ENCODE measurements around the gene PLPPR4.

PLPPR4 gene

GRCh38 chr1:99264201-99265021 lies at the start of gene PLPPR4:
Gene PLPPR4 (plus strand): TSS chr1:99264492. CDS start chr1:99264594, 102 bp downstream.
- Mint-ChIP-seq H3K9me3 (peaks cover 6% of the 10 kb centered on the region), H3K4me3 (no peak within 1 kb of the TSS), H3K27ac (no peak within 1 kb of the TSS), H3K36me3 (no peaks in the 10 kb centered on the region), H3K4me1 (no peaks in the 10 kb centered on the region), H3K27me3 (peaks cover 18% of the 10 kb centered on the region)
- ATAC-seq (ENCODE audit: low read depth) (no peak), DNase-seq (ENCODE audit: low spot score in 2 of 2) (no peak)

DNA sequence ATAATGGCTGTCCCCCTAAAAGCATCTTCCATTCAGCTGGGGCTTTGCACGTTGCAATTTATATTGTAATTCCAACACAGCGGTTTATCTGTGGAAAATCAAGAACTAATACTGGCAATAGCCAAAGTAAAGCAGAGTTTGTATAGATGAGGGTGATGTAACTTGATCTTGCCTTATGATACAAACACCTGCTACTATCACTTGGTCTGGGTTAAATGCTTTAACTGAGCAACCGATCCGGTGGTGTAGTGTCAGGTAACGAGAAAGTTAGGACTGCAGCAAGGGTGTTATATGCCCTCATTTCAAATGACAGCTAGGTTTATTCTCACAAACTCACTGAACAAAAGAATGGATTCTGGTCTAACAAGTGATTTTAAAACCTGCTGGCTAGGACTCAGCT lies 47.3 kb upstream of the PLPPR4 start:
- ATAC-seq (ENCODE audit: low read depth) = no peak
- Mint-ChIP-seq H3K4me1 (peaks cover 4% of the 10 kb centered on the region), H3K27ac (no peak overlapping the region), H3K27me3 (no peaks in the 10 kb centered on the region), H3K4me3 (no peak overlapping the region), H3K36me3 (peaks cover 2% of the 10 kb centered on the region), H3K9me3 (peaks cover 5% of the 10 kb centered on the region)
- DNase-seq (ENCODE audit: low spot score in 2 of 2) = no peak

GRCh38 chr1:99217599-99217998 lies 46.7 kb upstream of the PLPPR4 start:
- Mint-ChIP-seq H3K27me3 (no peaks in the 10 kb centered on the region), H3K4me3 (no peak overlapping the region), H3K27ac (no peak overlapping the region), H3K9me3 (peaks cover 5% of the 10 kb centered on the region), H3K4me1 (peaks cover 4% of the 10 kb centered on the region), H3K36me3 (peaks cover 2% of the 10 kb centered on the region)
- no peak for DNase-seq (ENCODE audit: low spot score in 2 of 2)
- no peak for ATAC-seq (ENCODE audit: low read depth)

- Mint-ChIP-seq H3K9me3 (peaks cover 5% of the 10 kb centered on the region), H3K4me3 (no peak overlapping the region), H3K4me1 (peaks cover 4% of the 10 kb centered on the region), H3K36me3 (peaks cover 2% of the 10 kb centered on the region), H3K27ac (peak overlapping the region; percentile 43), H3K27me3 (no peaks in the 10 kb centered on the region)
- DNase-seq (ENCODE audit: low spot score in 2 of 2) (no peak), ATAC-seq (ENCODE audit: low read depth) (no peak)
Observed at GRCh38 chr1:99218572-99218971, 45.7 kb upstream of the PLPPR4 start.

DNA sequence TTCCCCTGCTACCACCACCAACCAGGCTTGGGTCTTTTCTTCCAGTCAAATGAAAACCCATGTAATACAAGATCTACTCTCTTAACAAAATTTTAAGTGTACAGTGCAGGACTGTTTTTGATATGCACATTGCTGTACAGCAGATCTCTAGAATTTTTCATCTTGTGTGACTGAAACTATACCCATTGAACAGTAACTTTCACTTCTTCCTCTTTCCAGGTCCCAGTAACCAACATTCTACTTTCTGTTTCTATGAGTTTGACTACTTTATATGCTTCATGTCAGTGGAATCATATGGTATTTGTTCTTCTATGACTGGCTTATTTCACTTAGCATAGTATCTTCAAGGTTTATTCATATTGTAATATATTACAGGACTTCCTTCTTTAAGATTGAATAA lies 45.3 kb upstream of the PLPPR4 start:
- Mint-ChIP-seq H3K9me3 (peaks cover 5% of the 10 kb centered on the region), H3K27me3 (no peaks in the 10 kb centered on the region), H3K4me3 (no peak overlapping the region), H3K4me1 (peaks cover 4% of the 10 kb centered on the region), H3K36me3 (peaks cover 2% of the 10 kb centered on the region), H3K27ac (peak overlapping the region; percentile 43)
- ATAC-seq (ENCODE audit: low read depth) = peak; percentile 85
- no peak for DNase-seq (ENCODE audit: low spot score in 2 of 2)

DNA sequence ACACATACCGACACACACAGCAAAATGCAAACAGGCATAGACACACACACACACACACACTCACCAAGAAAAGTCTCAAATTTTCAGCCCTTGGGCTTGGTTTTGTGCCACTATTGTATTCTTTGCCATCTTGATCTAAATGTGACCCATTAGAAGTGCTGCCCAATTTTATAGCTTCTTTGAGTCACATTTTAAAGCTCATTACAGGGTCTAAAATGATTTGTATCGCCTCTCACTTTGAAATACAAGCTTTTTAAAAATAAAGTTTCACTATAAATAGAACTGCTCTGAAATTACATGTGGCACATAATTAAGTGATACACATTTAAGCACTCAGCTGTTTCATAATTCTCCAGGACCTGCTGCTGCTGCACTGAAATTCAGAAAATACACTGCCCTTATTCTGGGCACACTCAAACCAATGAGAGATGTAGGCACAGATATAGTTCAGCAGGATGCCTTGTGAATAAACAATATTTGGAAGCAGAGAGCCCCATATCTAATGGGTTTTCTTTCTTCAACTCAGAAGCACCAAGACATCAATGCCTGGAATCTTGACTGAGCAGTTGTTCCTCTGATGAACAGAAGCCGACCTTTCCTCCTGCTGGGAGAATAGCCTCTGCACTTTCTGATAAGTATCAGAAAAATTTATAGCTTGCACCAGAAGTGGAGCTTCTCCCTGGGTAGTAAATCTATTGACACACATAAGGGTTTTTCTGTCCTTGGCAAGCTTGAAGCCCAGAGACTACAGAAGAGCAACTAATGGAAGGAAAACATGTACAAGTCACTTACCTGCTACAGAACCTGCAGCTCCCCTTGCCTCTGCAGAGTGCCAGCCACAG lies 37.0 kb upstream of the PLPPR4 start:
- no peak for ATAC-seq (ENCODE audit: low read depth)
- H3K27me3 Mint-ChIP-seq = no peaks in the 10 kb centered on the region
- H3K27ac Mint-ChIP-seq = no peak overlapping the region
- peaks cover 3% of the 10 kb centered on the region for H3K4me1 Mint-ChIP-seq
- no peaks in the 10 kb centered on the region for H3K9me3 Mint-ChIP-seq
- H3K4me3 Mint-ChIP-seq = no peak overlapping the region
- no peak for DNase-seq (ENCODE audit: low spot score in 2 of 2)
- no peaks in the 10 kb centered on the region for H3K36me3 Mint-ChIP-seq

- no peak for ATAC-seq (ENCODE audit: low read depth)
- Mint-ChIP-seq H3K27ac (no peak overlapping the region), H3K4me1 (peaks cover 3% of the 10 kb centered on the region), H3K4me3 (no peak overlapping the region), H3K36me3 (no peaks in the 10 kb centered on the region), H3K27me3 (no peaks in the 10 kb centered on the region), H3K9me3 (no peaks in the 10 kb centered on the region)
- DNase-seq (ENCODE audit: low spot score in 2 of 2) = no peak
Observed at GRCh38 chr1:99228153-99228552, 36.1 kb upstream of the PLPPR4 start.

DNA sequence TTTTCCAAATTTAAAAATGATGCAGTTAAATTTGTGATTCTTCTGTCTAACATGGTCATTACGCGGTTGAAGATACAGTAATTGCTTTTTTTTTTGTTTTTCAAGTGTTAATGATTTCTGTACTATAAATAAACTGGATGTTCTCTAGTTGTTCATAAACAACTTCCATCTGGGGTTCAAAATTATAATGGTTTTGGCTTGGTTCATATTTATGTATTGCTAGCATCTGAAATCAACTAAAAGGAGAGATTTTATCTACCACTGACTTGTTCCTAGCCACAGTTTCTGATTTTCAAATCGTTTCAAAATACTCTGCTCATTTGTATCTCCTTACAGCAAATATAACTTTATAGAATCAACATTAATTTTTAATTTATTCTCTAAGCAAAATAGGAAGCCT lies 35.2 kb upstream of the PLPPR4 start:
- ATAC-seq (ENCODE audit: low read depth) = no peak
- no peaks in the 10 kb centered on the region for H3K36me3 Mint-ChIP-seq
- no peaks in the 10 kb centered on the region for H3K27me3 Mint-ChIP-seq
- H3K27ac Mint-ChIP-seq = no peak overlapping the region
- H3K9me3 Mint-ChIP-seq = no peaks in the 10 kb centered on the region
- H3K4me1 Mint-ChIP-seq = peaks cover 3% of the 10 kb centered on the region
- DNase-seq (ENCODE audit: low spot score in 2 of 2) = no peak
- H3K4me3 Mint-ChIP-seq = no peak overlapping the region

- ATAC-seq (ENCODE audit: low read depth) (no peak), DNase-seq (ENCODE audit: low spot score in 2 of 2) (no peak)
- Mint-ChIP-seq H3K4me1 (peaks cover 3% of the 10 kb centered on the region), H3K36me3 (no peaks in the 10 kb centered on the region), H3K27me3 (no peaks in the 10 kb centered on the region), H3K9me3 (no peaks in the 10 kb centered on the region), H3K27ac (no peak overlapping the region), H3K4me3 (no peak overlapping the region)
Observed at GRCh38 chr1:99230695-99231094, 33.6 kb upstream of the PLPPR4 start.

DNA sequence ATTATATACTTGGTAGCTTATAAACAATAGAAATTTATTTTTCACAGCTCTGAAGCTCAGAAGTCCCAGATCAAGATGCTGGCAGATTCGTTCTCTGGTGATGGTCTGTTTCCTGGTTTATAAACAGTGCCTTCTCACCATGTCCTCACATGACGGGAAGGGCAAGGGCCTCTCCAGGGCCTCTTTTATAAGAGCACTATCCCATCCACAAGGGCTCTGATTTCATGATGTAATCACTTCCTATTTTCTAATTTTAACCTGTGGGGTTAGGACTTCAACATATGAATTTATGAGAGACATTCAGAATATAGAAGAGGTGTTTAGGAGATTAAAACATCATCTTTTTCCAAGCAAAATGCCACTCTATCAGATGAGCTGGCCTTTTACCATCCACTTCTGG lies 32.1 kb upstream of the PLPPR4 start:
- Mint-ChIP-seq H3K9me3 (no peaks in the 10 kb centered on the region), H3K4me1 (peaks cover 3% of the 10 kb centered on the region), H3K4me3 (no peak overlapping the region), H3K27me3 (no peaks in the 10 kb centered on the region), H3K27ac (no peak overlapping the region), H3K36me3 (no peaks in the 10 kb centered on the region)
- ATAC-seq (ENCODE audit: low read depth) (no peak), DNase-seq (ENCODE audit: low spot score in 2 of 2) (no peak)

DNA sequence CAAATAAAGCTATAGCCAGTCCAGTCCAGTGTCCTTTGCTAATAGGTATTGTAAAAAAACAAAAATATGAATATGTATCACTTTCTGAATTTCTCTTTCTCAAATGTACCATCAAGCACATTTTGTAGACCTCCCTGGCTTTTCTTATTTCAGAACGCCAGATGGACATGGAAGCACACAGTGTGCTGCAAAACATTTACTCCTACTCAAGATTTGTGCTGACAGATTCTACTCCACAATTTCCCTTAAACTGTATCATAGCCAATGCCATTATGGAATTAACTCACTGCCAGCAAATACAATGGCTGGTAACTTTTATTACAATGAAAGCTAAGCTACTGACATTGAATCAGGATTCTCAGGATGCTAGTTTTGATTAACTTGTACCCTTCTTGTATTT lies 30.8 kb upstream of the PLPPR4 start:
- no peak overlapping the region for H3K27ac Mint-ChIP-seq
- DNase-seq (ENCODE audit: low spot score in 2 of 2) (no peak), ATAC-seq (ENCODE audit: low read depth) (no peak)
- H3K9me3 Mint-ChIP-seq = no peaks in the 10 kb centered on the region
- H3K4me3 Mint-ChIP-seq = no peak overlapping the region
- no peaks in the 10 kb centered on the region for H3K27me3 Mint-ChIP-seq
- no peaks in the 10 kb centered on the region for H3K4me1 Mint-ChIP-seq
- no peaks in the 10 kb centered on the region for H3K36me3 Mint-ChIP-seq

- no peaks in the 10 kb centered on the region for H3K9me3 Mint-ChIP-seq
- no peaks in the 10 kb centered on the region for H3K27me3 Mint-ChIP-seq
- DNase-seq (ENCODE audit: low spot score in 2 of 2) (no peak), ATAC-seq (ENCODE audit: low read depth) (no peak)
- no peak overlapping the region for H3K4me3 Mint-ChIP-seq
- H3K27ac Mint-ChIP-seq = no peak overlapping the region
- no peaks in the 10 kb centered on the region for H3K36me3 Mint-ChIP-seq
- no peaks in the 10 kb centered on the region for H3K4me1 Mint-ChIP-seq
Observed at GRCh38 chr1:99236756-99237155, 27.5 kb upstream of the PLPPR4 start.

DNA sequence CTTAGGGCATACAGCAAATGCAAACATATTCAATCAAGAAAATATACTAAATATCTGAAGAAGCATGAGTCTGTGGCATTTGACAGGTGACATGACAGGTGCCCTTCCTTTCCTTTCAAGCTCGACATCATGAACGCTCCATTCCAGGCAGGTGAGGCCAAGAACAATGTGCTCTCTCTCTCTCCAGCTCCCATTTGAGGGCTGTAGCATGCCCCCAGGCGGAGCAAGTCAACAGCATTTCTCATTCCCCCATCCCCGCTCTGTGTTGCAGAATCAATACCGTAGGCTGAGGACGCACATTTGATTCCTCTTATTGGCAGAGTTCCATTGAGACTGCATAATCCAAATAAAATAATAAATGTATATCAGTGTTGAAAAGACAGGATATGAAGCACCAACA lies 24.6 kb upstream of the PLPPR4 start:
- Mint-ChIP-seq H3K4me3 (no peak overlapping the region), H3K27me3 (no peaks in the 10 kb centered on the region), H3K27ac (no peak overlapping the region), H3K4me1 (no peaks in the 10 kb centered on the region), H3K9me3 (peaks cover 2% of the 10 kb centered on the region), H3K36me3 (no peaks in the 10 kb centered on the region)
- DNase-seq (ENCODE audit: low spot score in 2 of 2) (no peak), ATAC-seq (ENCODE audit: low read depth) (no peak)

DNA sequence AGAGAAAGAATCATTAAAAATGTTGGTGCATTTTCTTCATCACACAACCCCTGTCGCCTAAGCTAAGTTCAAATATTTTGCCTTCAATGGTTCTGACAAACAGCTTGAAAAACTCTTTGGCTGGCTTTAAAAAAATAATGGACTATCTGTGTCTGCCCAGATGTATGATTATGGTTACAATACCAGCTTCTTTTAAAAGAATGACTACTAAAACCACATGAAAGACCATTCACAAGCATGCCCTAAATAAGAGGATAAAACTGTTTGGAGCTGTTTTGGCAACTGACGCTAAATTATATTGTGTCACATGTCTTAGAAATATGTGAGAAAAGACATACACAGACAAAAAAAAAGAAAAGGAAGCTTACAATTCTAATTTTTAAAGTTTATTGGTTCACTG lies 23.7 kb upstream of the PLPPR4 start:
- no peak overlapping the region for H3K4me3 Mint-ChIP-seq
- ATAC-seq (ENCODE audit: low read depth) (no peak), DNase-seq (ENCODE audit: low spot score in 2 of 2) (no peak)
- H3K36me3 Mint-ChIP-seq = no peaks in the 10 kb centered on the region
- no peaks in the 10 kb centered on the region for H3K4me1 Mint-ChIP-seq
- H3K27me3 Mint-ChIP-seq = no peaks in the 10 kb centered on the region
- H3K9me3 Mint-ChIP-seq = peaks cover 2% of the 10 kb centered on the region
- H3K27ac Mint-ChIP-seq = no peak overlapping the region

Measured in memory B cell (primary cell).